A549 (cell line): ENCODE results near the gene GAS7.

Source experiments
- FOXS1 ChIP-seq: fragments of 250-450 bp; sonication (Bioruptor Pico); IDR thresholded peaks from 2 replicates; pipeline ENCODE4 v1.5.0; 2020; ENCODE audit warnings: mild to moderate bottlenecking, moderate library complexity
- HOXB5 ChIP-seq: fragments of 250-450 bp; sonication (Bioruptor Pico); IDR thresholded peaks from 2 replicates; pipeline ENCODE4 v1.5.0; 2020; ENCODE audit warnings: mild to moderate bottlenecking, moderate library complexity
- MYC ChIP-seq: IDR thresholded peaks from 2 replicates; pipeline ENCODE4 v1.6.1; 2012; ENCODE audit warnings: mild to moderate bottlenecking, inconsistent platforms, low read length, improper control_type of control experiment, borderline replicate concordance
- POLR2A ChIP-seq: IDR thresholded peaks from 2 replicates; pipeline ENCODE4 v1.6.1; 2012; ENCODE audit warnings: mild to moderate bottlenecking, low read length
- RAD21 ChIP-seq, 2 experiments: fragments of >200 bp in 1 of 2; sonication (Bioruptor Twin) in 1 of 2; formaldehyde crosslinking in 1 of 2; IDR thresholded peaks in 1 of 2; conservative IDR thresholded peaks in 1 of 2; 2 replicates in 1 of 2; 3 replicates in 1 of 2; pipeline ENCODE4 v1.6.1; 2012 to 2018; ENCODE audit warnings: inconsistent platforms in 1 of 2
- ZFP36 ChIP-seq: fragments of 450-650 bp; IDR thresholded peaks from 2 replicates; pipeline ENCODE4 v1.6.1; 2014; ENCODE audit warnings: borderline replicate concordance; ENCODE audit not compliant: partially characterized antibody
- TF ChIP-seq, protein P1 (sequence below): fragments of >200 bp; sonication (Bioruptor Twin); formaldehyde crosslinking; IDR thresholded peaks from 3 replicates; pipeline ENCODE4 v1.5.1; 2016
- TF ChIP-seq, protein P2 (sequence below): fragments of 450-650 bp; IDR thresholded peaks from 2 replicates; pipeline ENCODE4 v1.6.1; 2014; ENCODE audit warnings: antibody characterized with exemption
- TF ChIP-seq, protein P3 (sequence below): fragments of 150-350 bp; IDR thresholded peaks from 2 replicates; pipeline ENCODE4 v1.6.1; 2014; ENCODE audit warnings: low read depth, mild to moderate bottlenecking, low read length

DNA sequence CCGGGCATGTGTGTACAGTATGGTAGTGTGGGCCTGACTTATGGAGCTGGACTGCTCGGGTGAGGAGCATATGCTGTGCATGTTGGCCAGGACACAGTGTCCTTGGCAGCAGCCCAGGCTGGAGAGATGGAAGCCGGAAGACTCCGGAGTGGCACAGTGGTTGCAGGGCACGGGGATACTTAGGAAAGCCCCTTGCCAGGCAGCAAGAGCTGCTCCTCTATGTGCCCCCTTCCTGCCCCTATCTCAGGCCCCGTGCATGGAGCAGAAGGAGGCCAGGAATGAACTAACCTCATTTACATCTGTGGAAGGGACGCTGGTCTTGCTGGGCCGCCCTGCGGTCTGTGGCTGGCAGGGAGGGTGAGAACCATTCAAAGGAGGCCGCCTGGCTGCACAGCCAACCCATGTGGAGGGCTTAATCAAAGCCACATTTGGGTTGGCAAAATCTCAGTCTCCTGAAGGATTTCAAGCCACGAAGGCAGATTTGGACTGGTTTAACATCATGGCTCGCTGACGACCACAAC lies 261.1 kb downstream of the GAS7 start:
- no peak for TF ChIP-seq POLR2A
- TF ChIP-seq, protein P1, sequence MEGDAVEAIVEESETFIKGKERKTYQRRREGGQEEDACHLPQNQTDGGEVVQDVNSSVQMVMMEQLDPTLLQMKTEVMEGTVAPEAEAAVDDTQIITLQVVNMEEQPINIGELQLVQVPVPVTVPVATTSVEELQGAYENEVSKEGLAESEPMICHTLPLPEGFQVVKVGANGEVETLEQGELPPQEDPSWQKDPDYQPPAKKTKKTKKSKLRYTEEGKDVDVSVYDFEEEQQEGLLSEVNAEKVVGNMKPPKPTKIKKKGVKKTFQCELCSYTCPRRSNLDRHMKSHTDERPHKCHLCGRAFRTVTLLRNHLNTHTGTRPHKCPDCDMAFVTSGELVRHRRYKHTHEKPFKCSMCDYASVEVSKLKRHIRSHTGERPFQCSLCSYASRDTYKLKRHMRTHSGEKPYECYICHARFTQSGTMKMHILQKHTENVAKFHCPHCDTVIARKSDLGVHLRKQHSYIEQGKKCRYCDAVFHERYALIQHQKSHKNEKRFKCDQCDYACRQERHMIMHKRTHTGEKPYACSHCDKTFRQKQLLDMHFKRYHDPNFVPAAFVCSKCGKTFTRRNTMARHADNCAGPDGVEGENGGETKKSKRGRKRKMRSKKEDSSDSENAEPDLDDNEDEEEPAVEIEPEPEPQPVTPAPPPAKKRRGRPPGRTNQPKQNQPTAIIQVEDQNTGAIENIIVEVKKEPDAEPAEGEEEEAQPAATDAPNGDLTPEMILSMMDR, result no peak
- TF ChIP-seq, protein P2, sequence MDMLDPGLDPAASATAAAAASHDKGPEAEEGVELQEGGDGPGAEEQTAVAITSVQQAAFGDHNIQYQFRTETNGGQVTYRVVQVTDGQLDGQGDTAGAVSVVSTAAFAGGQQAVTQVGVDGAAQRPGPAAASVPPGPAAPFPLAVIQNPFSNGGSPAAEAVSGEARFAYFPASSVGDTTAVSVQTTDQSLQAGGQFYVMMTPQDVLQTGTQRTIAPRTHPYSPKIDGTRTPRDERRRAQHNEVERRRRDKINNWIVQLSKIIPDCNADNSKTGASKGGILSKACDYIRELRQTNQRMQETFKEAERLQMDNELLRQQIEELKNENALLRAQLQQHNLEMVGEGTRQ, result no peak
- TF ChIP-seq FOXS1, result no peak
- TF ChIP-seq MYC, result no peak
- TF ChIP-seq ZFP36, result no peak
- TF ChIP-seq RAD21 (conservative IDR thresholded peaks at IDR 0.05 in 1 of 2, IDR thresholded peaks at IDR 0.05 in 1 of 2), result no peak
- no peak for TF ChIP-seq HOXB5 (CRISPR knock-in tag)
- TF ChIP-seq, protein P3, sequence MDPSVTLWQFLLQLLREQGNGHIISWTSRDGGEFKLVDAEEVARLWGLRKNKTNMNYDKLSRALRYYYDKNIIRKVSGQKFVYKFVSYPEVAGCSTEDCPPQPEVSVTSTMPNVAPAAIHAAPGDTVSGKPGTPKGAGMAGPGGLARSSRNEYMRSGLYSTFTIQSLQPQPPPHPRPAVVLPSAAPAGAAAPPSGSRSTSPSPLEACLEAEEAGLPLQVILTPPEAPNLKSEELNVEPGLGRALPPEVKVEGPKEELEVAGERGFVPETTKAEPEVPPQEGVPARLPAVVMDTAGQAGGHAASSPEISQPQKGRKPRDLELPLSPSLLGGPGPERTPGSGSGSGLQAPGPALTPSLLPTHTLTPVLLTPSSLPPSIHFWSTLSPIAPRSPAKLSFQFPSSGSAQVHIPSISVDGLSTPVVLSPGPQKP, result no peak
